Measurements from ENCODE around the gene FTSJ1. TPM values are rescaled to one million over a fixed set of nuclear protein-coding genes. Genes with fewer than 3 reads are reported as not detected.
A peak's percentile ranks its signal among the peaks of the same experiment; 100 is the strongest.
"Not testable (repeated sequence)": the region's sequence is repeated elsewhere in the genome, so short reads cannot be mapped to it uniquely, and the experiment has no call there.

FTSJ1 gene
- total RNA-seq, 1 donor from 2014 or later: 35.4 TPM

DNA sequence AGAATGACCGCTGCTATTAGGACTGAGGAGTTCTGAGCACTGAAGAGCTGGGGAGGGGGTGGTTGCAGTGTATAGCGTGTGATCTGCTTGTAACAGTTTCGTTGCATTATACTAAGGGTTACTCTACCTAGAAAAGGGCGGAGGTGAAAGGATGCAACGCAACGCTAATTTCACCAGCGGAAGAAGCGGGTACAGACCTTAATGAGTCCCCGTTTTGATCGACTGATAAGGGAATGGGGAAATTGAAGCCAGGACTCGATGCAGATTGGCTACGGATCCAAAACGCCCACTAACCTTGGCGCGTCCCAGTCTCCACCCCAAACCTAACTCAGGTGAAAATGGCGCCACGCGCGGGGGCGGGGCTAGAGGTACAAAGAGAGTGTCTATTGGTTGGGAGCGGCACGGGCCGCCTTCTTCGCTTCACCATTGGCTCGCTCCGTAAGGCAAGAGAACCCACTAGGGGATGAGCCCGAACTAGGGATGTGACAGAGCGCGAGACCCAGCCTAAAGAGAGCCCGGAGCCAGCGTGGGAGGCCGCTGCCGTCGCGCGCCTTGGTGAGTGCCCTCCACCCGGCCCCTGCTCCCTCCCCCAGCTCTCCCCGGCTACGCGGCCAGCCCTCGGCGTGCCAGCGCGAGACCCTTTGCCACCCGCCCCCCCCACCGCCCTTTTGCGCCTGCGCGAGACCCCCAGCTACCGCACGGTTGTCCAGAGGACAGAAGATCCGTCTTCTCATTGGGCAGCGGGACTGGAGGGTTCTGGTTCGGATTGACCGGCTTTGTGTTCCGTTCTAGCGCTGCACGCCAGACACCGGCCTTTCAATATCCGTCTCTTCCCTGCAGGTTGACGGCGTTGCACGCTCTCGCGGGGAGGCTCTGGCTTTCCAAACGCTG lies 45.6 kb downstream of the FTSJ1 start, which contains the start of gene EBP:
TSS of gene EBP (plus strand) at position 456 of the 891 bp plus-strand sequence. CDS start 1,964 bp downstream, outside the sequence.
- DNase-seq (ENCODE audit: low read depth in 2 of 2): peak; percentile 69 to 85

DNA sequence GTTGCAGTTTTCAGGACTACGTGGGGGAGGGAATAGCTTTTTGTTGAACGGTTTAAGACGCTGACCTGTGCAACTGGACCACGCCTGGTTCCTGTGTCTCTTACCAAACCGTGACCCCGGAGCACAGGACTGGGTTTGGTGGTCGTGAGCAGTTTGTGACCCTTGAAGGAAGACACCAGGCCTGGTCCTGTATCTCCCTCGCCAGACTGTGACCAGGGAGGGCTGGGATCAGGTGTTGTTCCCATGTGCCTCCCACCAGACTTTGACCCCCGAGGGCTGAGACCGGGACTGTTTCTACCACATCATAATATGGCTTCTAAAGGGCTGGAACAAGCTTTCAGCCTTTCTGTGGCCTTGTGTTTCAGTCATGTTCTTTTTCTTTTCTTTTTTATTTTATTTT lies 46.3 kb downstream of the FTSJ1 start:
- no peak for DNase-seq (ENCODE audit: low read depth in 2 of 2)

GRCh38 chrX:48523682-48524081 lies 47.7 kb downstream of the FTSJ1 start:
- no peak for DNase-seq (ENCODE audit: low read depth in 2 of 2)

DNA sequence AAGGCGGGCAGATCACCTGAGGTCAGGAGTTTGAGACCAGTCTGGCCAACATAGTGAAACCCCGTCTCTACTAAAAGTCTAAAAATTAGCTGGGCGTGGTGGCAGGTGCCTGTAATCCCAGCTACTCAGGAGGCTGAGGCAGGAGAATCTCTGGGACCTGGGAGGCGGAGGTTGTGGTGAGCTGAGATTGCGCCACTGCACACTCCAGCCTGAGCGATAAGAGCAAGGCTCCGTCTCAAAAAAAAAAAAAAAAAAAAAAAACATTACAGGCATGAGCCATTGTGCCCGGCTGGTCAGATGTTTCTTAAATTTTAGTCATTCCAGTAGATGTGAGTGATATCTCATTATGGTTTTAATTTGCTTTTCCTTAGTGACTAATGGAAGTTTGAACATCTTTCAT lies 49.9 kb downstream of the FTSJ1 start:
- not testable (repeated sequence) for DNase-seq (ENCODE audit: low read depth in 2 of 2)

GRCh38 chrX:48530736-48531135 lies 54.7 kb downstream of the FTSJ1 start:
- DNase-seq (ENCODE audit: low read depth in 2 of 2): no peak

DNA sequence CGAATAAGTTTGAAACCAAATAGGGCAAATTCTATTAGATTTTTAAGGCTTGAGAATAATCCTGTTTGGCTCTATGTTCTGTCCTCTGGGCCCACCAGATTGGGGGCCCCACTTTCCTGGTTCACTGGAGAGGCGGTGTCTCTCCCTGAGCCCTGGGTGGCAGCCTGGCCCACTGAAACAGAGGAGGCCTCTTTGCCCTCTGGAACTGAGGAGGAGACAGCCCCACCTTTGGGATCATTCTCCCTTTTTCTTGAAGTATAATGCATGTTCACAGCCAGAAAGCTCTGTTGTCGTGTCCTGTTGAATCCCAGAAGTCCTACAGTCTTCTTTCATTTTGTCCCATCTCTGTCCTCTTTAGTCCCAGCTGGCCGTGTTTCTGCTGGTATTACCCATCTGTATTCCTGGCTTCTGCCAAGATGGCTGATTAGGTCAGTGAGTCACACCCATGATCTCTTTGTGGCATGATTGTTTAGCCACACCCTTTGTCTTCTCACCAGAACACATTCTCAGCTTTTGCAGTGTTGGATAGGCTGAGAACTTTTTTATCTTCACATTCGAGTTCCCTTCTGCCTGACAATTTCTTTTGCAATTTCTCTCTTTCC lies 55.5 kb downstream of the FTSJ1 start:
- no peak for DNase-seq (ENCODE audit: low read depth in 2 of 2)

DNA sequence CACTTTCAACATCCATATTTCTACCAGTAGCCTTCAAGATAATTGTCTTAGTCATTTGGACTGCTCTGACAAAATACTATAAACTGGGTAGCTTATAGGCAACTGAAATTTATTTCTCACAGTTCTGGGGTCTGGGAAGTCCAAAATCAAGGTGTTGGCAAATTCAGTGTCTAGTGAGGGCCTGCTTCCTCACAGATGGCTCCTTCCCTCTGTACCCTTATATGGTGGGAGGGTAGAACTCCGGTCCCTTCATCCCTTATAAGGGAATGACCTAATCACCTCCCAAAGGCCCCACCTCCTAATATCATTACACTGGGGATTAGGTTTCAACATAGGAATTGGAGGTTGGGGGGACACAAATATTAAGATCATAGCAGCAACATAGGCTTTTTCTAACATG lies 56.2 kb downstream of the FTSJ1 start:
- no peak for DNase-seq (ENCODE audit: low read depth in 2 of 2)

- DNase-seq (ENCODE audit: low read depth in 2 of 2): no peak
Observed at GRCh38 chrX:48533165-48533564, 57.2 kb downstream of the FTSJ1 start.

Other genes starting within 250 kb of the FTSJ1 start
- not detected in 2 replicates for gene SSX1, start 220.8 kb upstream of the FTSJ1 start, total RNA-seq
- not detected in 2 replicates for gene SSX3, start 119.5 kb upstream of the FTSJ1 start, total RNA-seq
- not detected in 2 replicates for gene SSX4, start 92.7 kb upstream of the FTSJ1 start, total RNA-seq
- not detected in 2 replicates for gene SSX4B, start 64.2 kb upstream of the FTSJ1 start, total RNA-seq
- 6.4 and 25.2 TPM in 2 replicates for gene SLC38A5, start 5.9 kb upstream of the FTSJ1 start, total RNA-seq
- gene PORCN, start 32.8 kb downstream of the FTSJ1 start, total RNA-seq: 4.6 and 7.3 TPM in 2 replicates
- gene EBP, start 45.6 kb downstream of the FTSJ1 start, total RNA-seq: 85.3 and 141 TPM in 2 replicates
- gene TBC1D25, start 63.5 kb downstream of the FTSJ1 start, total RNA-seq: 4.5 and 9.6 TPM in 2 replicates
- gene RBM3, start 98.3 kb downstream of the FTSJ1 start, total RNA-seq: 379 and 393 TPM in 2 replicates
- 116 and 123 TPM in 2 replicates for gene WDR13, start 121.3 kb downstream of the FTSJ1 start, total RNA-seq
- gene WAS, start 207.6 kb downstream of the FTSJ1 start, total RNA-seq: 0.25 TPM in 1 of 2 replicates, not detected in the other
- gene SUV39H1, start 220.5 kb downstream of the FTSJ1 start, total RNA-seq: 3.9 and 4.9 TPM in 2 replicates

All from dermis microvascular lymphatic vessel endothelial cell (primary cell).